Liver (tissue), 3 donors: Measurements from ENCODE around the gene ZDHHC14.

Experiments
- ATF3 ChIP-seq: IDR thresholded peaks from 2 replicates; pipeline ENCODE4 v1.6.1; 2016; ENCODE audit warnings: antibody characterized with exemption
- EGR1 ChIP-seq, 2 donors: IDR thresholded peaks; 2 replicates each; pipeline ENCODE4 v1.6.1; 2016 to 2018; ENCODE audit warnings: antibody characterized with exemption in 2 of 2, low read depth in 2 of 2
- JUND ChIP-seq, 2 donors: IDR thresholded peaks; 2 replicates each; pipeline ENCODE4 v1.6.1; 2016; ENCODE audit warnings: antibody characterized with exemption in 2 of 2
- RAD21 ChIP-seq, 2 donors: IDR thresholded peaks; 2 replicates each; pipeline ENCODE4 v1.6.1; 2016; ENCODE audit warnings: antibody characterized with exemption in 2 of 2, mild to moderate bottlenecking in 2 of 2
- SP1 ChIP-seq: IDR thresholded peaks from 2 replicates; pipeline ENCODE4 v1.6.1; 2018; ENCODE audit warnings: antibody characterized with exemption, mild to moderate bottlenecking
- TAF1 ChIP-seq: conservative IDR thresholded peaks from 2 replicates; pipeline ENCODE4 v1.6.1; 2016; ENCODE audit warnings: antibody characterized with exemption, mild to moderate bottlenecking
- TF ChIP-seq, protein P1 (sequence below): fragments of 150-350 bp; IDR thresholded peaks from 2 replicates; pipeline ENCODE4 v1.5.1; 2017; ENCODE audit warnings: improper control_type of control experiment, low read depth, low read length; ENCODE audit not compliant: missing input control
- donor health status: healthy.
- donor health status: healthy.

GRCh38 chr6:157453131-157453530 lies 72.1 kb downstream of the ZDHHC14 start:
- TF ChIP-seq ATF3 (no peak), RAD21 (IDR thresholded peaks at IDR 0.05) (no peak), TAF1 (no peak), JUND (IDR thresholded peaks at IDR 0.05) (no peak), EGR1 (IDR thresholded peaks at IDR 0.05; ENCODE audit: low read depth in 2 of 2) (no peak), SP1 (no peak)
- TF ChIP-seq, protein P1, sequence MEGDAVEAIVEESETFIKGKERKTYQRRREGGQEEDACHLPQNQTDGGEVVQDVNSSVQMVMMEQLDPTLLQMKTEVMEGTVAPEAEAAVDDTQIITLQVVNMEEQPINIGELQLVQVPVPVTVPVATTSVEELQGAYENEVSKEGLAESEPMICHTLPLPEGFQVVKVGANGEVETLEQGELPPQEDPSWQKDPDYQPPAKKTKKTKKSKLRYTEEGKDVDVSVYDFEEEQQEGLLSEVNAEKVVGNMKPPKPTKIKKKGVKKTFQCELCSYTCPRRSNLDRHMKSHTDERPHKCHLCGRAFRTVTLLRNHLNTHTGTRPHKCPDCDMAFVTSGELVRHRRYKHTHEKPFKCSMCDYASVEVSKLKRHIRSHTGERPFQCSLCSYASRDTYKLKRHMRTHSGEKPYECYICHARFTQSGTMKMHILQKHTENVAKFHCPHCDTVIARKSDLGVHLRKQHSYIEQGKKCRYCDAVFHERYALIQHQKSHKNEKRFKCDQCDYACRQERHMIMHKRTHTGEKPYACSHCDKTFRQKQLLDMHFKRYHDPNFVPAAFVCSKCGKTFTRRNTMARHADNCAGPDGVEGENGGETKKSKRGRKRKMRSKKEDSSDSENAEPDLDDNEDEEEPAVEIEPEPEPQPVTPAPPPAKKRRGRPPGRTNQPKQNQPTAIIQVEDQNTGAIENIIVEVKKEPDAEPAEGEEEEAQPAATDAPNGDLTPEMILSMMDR, result no peak
